ENCODE data around the gene NFIA. TPM values are rescaled to one million over a fixed set of nuclear protein-coding genes. Genes with fewer than 3 reads are reported as not detected.
"Not testable (repeated sequence)": the region's sequence is repeated elsewhere in the genome, so short reads cannot be mapped to it uniquely, and the experiment has no call there.

NFIA gene
- polyA plus RNA-seq, 12 donors = 29.6 to 378 (median 35.8) TPM

DNA sequence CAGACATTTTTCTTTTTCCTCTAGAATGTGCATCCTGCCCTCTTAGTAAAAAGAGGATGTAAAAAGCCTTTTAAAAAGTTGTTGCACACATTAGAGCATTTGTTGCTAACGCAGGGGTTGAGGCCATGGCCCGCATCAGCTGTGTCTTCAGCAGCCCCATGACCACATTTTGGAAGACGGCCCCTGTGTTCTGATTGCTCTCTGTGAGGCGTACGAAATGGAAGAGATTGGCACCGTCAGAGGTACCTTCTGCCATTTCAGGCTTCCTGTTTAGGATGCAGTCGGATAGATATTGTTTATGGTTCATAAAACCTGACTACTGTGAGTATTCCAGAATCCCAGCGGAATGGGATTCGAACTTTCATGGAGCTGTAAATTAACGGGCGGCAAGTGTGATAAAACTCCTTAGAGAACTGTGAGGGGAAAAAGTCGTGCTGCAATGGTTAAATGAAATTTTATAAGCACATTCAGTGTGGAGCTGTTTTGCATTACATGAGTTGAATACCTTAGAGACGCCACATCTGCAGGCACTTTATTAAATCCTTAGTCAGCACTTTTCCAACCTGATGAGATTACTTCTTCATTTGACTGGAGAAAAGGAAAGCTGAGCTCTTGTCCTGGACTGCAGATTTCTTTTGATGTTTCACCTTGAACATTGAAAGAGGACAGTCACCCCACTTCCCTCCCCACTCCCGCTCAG lies 368.7 kb downstream of the NFIA start:
- DNase-seq = peak; percentile 83

DNA sequence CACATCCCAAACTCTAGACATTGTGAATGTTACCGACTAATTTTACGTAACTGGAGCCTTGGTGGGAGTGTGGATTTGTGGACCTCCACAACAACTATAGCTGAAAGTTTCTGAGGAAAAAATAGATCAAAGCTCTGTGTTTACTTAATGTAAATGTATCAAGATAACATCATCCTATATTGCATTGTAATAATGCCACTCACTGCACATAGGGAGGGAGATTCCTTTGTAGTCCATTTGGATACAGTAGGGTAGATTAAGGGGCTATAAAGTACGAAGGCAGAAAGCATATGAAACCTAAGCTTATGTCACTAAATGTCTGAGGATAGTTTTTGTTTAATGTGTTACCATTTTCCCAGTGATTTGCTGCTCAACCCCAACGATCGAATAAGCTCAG lies 369.2 kb downstream of the NFIA start:
- no peak for DNase-seq

DNA sequence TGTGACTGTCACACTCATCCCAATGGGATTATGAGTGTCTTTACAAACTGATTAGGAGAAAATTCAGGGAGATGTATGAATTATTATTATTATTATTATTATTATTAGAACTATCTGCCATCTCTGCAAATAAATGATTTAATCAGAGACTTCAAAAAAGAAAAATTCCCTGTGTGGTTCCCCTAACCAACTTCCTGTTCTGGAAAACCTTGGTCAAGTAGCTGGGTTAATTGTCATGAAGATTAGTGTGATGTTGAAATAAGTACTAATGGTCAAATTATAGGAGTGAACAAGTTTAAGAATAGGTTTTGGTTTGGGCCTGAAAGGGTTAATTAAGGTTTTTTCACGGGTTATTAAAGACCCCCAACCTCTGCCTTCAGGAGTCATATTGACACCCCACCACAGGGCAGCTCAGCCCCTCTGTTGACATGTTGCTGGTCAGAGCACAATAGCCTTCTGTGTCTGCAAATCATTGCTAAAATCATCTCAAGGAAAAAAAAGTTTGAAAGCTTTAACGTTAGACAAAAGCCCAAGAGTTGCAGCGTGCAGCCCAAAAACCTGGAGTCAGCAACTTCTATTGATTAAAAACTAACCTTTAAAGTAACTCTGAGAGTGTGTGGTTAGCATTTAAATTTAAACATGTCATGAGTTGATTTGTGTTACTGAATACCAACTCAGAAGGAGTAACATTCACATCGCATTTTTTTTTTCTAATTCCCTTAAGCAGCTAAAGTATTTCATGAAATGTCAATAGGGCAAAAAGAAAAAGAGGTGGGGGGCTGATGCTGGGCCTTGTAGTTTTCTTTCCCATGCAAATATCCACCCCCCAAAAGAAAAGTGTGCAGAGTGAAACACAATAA lies 370.0 kb downstream of the NFIA start:
- peak; percentile 40 for DNase-seq

DNA sequence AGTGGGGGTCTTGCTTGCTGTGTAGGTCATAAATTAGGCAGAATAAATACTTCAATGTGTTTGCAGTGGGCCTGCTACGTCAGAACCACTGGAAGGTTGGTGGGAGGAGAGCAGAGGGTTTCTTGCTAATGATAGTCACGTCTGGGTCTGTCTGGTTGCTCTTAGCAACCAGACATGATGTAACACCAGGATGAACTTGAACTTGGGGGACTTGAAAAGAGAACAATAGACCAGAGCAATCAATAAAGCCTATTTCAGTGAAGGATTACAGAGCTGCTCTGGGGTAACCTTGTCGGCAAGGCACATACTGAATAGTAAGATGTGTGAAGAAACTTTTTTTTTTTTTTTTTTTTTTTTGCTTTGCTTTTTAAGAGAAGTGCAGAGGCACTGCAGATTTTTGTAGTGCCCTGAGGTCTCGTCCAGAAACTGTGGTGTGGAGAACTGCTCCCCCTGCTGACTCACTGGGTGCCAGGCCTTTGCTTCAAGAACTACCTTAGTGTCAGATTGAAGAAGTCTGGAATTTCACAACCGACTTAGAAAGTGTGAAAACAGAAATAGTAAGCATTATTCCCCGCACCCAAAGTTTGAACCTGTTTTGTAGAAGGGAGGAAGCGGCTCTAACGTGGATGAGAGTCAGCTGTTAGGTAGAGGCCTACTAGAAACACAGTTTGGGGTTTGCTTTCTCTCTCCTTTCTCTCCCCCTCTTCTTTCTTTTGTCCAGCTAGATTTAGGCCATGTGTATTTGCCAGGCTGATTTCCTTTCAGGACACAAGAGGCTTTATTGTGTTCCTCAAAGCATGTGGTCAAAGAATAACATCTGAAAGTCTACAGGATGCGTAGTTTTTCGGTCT lies 371.0 kb downstream of the NFIA start:
- peak; percentile 94 for DNase-seq

DNA sequence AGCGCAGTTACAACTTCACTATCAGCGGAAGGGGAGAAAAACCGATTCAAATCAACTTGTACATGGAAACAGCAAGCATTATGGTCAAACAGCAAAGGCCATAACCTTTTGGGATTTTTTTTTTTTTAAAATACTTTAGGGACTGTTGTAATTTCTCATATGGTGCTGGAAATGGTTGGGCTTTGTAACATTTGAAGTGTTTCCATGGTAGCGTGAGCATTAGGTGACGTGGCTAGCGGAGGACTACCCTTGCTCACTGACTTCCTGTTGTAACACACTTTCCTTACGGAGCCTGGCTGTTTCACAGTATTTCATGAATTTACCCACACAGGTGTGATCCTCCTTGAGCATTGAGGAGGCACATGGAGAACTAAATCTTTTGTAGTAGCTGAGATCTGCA lies 373.0 kb downstream of the NFIA start:
- DNase-seq = no peak

DNA sequence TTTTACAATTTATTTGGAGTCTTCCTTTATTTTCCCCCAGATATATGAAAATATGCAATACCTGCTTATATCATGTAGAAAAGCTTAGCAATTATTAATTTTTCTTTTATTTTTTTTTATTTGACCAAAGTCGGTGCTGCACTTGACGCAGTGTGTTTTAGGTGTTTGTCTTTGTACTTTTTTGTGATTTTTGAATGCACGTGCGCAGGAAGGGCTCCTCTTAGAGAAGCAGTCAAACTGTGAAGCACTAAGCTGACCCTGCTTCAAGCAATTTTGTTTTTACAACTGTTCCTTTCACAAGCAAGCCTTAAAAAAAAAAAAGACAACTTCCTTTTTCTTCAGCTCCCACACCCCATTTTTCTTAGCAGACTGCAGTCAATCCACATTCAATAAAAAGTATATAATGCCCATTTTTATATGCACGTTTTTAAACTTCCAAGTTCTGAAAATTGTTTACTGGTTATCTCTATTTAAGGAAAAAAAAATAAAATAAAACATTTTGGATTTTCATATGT lies 375.2 kb downstream of the NFIA start:
- DNase-seq = no peak

DNA sequence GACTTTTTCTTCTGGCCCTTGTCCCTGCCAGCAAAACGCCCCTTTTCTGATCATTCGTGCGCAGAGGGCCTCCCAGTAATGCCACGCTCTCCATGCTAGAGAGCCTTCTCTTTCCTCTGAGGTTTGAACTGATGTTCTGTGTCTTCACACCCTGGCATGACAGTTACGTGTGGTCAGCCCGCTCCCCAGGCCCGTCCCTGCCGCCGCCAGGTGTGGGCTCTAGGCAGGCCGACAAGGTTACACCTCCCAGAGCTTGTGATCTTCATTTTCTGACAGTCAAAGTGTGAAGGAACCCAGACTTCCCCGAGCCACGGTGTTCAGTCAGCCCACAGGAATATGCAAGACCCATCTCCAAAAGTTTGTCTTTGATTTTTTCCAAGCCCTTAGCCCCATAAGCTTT lies 377.0 kb downstream of the NFIA start:
- no peak for DNase-seq

DNA sequence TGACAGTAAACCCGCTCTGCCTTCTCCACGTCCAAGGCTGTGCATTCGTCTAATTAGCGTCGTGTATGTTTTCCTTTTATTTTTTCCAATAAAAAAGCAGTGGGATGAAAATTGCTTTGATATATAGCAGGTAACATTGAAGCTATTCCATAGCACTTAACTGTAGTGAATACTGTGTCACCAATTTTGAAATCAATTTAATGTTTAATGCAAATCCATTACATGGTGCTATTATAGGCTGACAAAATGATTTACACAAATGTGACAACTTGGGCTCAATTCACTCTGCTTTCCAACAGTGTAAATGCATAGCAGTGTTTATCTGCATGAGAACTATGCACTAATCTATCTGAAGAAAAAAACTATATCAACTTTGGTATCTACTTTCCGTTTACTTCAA lies 377.8 kb downstream of the NFIA start:
- no peak for DNase-seq

DNA sequence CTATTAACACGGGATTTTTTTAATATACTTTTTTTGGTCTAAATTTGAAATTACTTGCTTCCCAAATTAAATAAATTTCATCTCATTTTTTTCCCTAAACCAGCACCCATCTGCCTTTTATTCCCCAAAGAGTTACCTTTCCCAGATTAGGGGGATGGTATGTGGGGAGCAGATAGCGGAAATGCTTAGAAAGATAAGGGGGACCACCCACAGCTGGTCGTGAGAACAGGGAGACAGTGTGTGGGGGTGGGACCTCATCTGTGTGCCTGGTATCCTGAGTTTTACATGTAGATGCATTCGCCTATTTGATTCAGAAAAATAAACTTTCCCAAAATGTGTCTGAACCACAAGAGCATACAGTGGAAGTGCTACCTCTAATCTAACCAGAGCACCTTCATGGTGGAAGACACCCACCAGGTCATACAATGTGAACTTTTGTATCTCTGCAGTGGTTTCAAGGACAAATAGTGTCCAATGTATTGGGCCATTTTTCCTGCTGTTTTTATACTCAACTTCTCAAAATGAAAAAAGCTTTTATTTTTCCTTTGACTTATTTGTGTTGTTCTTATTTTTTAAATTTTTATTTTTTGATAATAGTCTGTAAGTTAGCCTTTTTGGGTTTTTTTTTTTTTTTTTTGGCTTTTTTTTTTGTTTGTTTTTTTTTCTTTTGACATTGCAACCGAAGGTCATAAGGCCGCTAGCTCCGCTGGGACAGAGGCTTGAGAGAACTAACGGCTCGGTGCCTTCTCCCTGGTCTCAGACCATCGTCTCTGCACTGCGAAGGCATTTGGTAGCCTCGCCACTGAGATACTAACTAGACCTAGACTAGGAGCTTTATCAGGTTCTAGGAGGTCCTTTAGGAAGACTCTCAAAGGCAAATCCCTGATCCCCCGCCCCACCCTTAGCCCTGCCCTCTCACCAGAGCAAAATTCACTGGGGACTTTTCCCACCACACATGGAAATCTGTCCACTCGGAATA lies 379.3 kb downstream of the NFIA start:
- no peak for DNase-seq

DNA sequence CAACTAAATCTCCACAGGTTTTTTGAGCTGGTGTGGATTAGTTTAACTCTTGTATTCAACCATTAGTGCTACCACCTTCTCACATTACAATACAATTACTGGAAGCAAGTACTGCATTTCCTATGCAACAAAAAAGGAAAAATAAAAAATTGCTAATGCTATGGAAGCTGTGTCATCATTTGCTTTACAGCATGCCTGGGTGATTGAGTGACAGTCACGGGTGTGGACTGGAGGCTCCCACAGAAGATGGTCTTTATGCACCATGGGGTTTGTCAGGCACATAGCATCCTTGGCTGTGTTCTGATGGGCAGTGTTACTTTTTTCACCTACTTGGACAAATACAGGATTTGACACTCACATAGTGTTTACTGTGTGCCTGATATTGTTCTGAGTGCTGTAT lies 380.3 kb downstream of the NFIA start:
- no peak for DNase-seq

DNA sequence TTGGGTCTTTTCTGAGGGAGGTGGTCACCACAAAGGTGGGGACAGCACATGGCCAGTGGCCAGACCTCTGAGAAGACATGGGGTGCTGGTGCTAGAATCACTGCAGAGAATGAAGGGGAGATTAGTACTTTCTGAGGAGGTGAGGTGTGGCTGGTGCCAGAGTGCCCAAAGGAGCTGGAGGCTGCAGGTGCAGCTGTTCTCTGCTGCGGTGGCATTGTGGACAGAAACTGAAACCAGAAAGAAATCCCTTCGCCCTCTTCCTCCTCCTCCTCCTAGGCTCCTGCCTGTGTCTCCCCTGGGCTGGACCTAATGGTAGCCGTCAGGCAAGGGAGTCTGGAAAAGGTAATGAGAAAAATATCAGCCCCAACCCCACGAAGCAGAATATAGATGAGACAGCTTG lies 380.9 kb downstream of the NFIA start:
- DNase-seq = no peak

DNA sequence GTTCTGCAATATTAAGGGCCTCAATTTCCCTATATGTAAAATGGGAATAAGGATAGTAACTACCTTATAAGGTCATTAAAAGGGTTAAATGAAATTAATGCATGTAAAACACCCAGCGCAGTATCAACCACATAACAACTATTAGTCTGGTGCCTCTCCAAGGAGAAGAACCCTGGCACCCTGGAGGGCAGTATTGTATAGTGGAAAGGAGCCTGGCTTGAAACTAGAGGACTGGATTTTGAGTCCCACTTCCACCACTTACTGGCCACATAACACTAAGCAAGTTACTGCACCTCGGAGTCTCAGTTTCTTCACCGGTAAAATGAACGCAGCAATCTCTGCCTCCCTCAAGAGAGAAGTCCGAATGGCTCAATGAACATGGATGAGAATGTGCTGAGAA lies 385.5 kb downstream of the NFIA start:
- DNase-seq = not testable (repeated sequence)

DNA sequence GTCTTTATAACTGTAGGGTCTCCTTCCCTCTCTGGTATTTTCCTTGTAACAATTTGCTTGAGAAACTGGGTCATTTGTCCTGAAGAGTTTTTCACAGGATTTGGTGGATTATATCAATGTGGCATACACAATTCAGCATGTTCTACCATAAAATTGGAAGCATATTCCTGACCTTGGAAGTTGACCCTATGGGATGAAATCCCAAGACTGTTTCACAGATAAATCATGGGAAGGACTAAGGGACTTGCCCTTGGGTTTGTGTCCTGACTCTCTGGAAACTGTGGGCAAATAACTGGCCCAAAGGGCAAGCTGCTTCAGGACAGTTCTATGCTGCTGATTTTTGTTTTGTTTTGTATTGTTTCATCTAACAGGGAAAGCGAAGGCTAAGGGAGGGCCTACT lies 387.0 kb downstream of the NFIA start:
- DNase-seq = no peak

DNA sequence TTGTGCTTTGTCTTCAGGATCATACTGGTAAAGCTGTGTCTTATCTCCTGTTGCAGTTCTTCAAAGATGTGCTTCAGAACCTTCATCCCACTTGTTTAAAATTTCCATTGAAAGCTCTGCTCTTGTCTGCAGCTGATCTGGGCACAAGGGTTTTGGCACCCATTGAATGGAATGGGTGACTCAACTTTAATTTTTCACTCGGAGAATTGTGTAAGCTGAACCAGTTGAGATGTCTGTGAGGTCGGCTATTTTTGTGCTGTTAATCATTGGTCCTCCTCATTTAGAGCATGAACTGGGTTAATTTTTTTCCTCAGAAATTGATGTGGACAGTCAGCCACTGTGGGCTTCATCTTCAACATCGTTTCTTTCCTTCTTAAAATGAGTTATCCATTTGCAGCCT lies 390.5 kb downstream of the NFIA start:
- DNase-seq = no peak

DNA sequence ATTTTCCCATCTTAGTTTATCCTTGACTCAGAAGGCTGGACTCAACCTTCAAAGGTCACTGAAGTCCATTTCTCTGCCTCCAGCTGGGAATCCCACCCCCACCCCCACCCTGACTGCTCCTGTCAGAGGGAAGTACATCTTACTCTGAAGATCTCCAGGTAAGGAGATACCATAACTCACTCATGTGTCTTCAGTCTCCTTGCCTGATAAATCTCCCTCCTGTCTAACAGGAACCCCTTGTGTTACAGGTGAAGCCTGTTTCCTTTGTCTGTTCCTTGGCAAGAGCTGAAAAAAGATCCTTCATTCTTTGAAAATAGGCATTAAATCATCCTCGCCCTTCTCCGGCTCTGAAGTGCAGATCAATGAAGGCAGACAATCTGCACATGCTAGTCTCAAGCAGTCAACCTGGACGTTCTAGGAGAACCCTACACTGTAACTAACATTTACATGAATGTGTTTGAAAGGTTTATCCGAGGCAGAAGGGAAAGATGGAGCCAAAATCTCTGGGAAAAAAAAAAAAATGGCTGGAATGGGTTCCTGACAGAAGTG lies 392.0 kb downstream of the NFIA start:
- DNase-seq = no peak

DNA sequence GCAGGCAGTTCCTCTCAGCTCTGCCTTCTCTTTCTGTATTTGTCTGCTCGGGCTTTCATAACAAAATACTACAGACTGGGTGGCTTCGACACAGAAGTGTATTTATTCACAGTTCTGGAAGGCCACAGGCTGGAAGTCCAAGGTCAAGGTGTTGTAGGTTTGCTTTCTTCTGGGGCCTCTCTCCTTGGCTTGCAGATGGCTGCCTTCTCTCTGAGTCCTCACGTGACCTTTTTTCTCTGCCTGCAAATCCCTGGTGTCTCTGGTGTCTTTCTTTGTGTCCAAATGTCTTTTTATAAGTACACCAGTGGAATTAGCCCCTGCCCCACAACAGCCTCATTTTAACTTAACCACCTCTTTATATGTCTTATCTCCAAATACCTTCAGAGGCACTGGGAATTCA lies 392.6 kb downstream of the NFIA start:
- DNase-seq = no peak

DNA sequence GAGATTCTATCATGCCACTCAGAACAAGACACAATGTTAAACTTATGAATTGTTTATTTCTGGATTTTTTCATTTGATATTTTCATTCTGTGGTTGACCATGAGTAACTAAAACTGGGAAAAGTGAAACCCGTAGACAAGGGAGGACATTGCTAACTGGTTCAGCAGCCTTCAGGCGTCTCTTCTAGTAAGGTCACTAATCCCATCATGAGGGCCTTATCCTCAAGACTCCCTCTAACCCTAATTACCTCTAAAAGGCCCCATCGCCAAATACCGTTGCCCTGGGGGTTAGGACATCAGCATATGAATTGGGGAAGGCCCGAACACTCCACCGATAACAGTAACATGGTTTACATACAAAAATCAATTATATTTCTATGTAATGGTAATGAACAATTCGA lies 394.9 kb downstream of the NFIA start:
- DNase-seq = no peak

DNA sequence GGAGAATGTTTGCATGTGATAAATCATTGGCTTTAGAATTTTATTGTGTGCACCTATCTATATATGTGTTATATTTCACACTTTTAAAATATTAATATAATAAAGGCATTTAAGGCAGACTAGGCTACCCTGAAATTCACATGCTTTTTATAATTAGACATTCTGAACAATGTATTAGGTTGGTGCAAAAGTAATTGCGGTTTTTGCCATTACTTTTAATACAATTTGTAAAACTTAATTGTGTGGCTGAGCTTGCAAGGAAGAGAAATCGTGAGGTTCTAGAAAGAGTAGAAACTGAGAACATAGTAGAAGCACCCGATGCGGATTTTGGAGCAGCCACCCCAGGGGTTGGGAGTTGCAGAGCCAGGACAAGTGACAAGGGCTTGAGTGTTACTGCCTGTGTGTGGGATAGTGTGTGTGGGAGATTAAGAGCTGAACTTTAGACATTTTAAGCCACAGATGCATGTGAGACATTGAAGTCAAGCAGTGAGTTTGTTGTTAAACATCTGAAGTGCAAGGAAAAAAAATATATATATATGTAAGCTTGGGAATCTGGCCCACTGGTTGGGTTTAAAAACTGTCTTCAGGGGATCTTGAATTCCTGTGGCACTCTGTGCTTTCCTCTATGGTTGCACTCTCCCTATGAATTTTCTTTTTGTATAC lies 398.0 kb downstream of the NFIA start:
- DNase-seq = no peak

DNA sequence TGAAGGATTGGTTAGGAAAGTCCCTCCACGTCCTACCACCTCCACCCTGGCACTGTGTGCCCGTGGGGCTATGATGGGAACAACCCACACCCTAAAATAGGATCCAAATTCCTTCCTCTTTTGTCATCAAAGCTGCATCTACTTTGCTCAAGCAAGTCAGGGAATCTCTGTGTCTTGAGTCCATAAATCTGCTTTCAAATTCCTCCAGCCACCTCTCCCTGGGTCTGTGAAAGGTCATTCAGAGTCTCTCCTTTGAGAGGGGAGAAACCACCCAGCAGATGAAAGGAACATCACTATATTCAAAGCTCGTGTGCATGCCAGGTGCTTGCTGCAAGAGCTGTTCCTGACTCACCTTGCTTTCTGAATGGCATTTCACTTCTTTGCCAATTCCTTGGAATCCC lies 399.0 kb downstream of the NFIA start:
- no peak for DNase-seq

DNA sequence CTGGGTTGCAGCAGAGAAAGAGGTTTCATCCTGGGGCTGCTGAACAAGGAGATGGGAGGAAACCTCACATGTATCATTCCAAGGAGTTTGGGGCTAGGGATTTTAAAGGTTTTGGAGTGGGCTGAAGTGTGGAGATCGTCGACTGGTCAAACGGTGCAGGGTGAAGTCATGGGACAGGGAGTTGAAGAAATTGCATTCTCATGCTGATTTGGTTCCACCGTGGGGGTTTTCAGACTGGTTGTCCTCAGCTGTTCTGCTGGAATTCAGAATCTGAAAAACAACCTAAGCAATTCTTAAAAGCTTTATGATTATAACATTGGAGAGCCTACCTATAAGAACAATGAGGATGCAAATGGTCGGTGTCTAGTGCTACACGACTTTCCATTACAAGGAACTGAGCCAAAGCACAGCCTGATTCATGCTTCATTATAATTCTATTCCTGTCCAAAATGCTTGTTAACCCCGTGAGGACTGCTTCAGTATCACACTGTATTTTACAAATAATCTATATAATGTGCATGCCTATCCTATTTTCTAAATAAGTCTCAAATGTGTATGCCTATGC lies 399.9 kb downstream of the NFIA start:
- no peak for DNase-seq

Data from muscle of arm (tissue), 12 donors.